Esophagus squamous epithelium (tissue), 5 donors: ENCODE data around the gene SCG3. TPM values are rescaled to one million over a fixed set of nuclear protein-coding genes. Genes with fewer than 3 reads are reported as not detected.

ENCODE experiments used
- DNase-seq: peaks from one replicate; lab custom pipeline; 2025; lab: John Stamatoyannopoulos, UW
- H3K27ac ChIP-seq, 4 donors: fragments of 200-600 bp; sonication (generic); one replicate each; pipeline ENCODE4 v1.5.1; 2016 to 2019; ENCODE audit warnings: mild to moderate bottlenecking in 1 of 4
- H3K27me3 ChIP-seq, 4 donors: fragments of 200-600 bp; sonication (generic); 1 replicate in 3 of 4; 2 replicates in 1 of 4; pipeline versions ENCODE4 v1.5.1 to v1.6.0; 2017 to 2021; ENCODE audit warnings: antibody characterized with exemption in 1 of 4
- H3K36me3 ChIP-seq, 3 donors: fragments of 200-600 bp; sonication (generic); one replicate each; pipeline ENCODE4 v1.5.1; 2016 to 2019
- H3K4me1 ChIP-seq, 3 donors: fragments of 200-600 bp; sonication (generic); one replicate each; pipeline ENCODE4 v1.5.1; 2017 to 2019
- H3K4me3 ChIP-seq, 4 donors: fragments of 200-600 bp; sonication (generic); 1 replicate in 3 of 4; 2 replicates in 1 of 4; pipeline ENCODE4 v1.5.1; 2016 to 2019; ENCODE audit warnings: mild to moderate bottlenecking in 2 of 4, moderate library complexity in 1 of 4
- H3K9me3 ChIP-seq, 3 donors: fragments of 200-600 bp; sonication (generic); one replicate each; pipeline ENCODE4 v1.5.1; 2016 to 2019
- CTCF ChIP-seq, 6 experiments: fragments of 450-650 bp in 4 of 6; fragments of 200-600 bp in 2 of 6; sonication (generic) in 2 of 6; IDR thresholded peaks; one replicate each; pipeline ENCODE4 v1.5.1; 2016 to 2019; ENCODE audit warnings: antibody characterized with exemption in 6 of 6, mild to moderate bottlenecking in 4 of 6, moderate library complexity in 4 of 6
- POLR2A ChIP-seq, 4 donors: fragments of 450-650 bp; IDR thresholded peaks; one replicate each; pipeline ENCODE4 v1.6.1; 2017; ENCODE audit warnings: antibody characterized with exemption in 4 of 4, mild to moderate bottlenecking in 4 of 4, moderate library complexity in 3 of 4
- WGBS, 2 donors: methylation state at CpG; one replicate each; pipeline ENCODE4 v1.1.5; 2018; 5-methylcytosine and 5-hydroxymethylcytosine counted together
- intact Hi-C: fragments of 100-400 bp; cut with DNase I; formaldehyde crosslinking; loops from one replicate; pipeline ENCODE4 v1.15.0; 2022
- total RNA-seq, 4 donors: library from RNA; depleted of rRNA; stranded (reverse); fragments of >200 nt; gene quantifications; one replicate each; pipeline ENCODE4 v1.1.0, GENCODE V29; 2016
- donor health status: DM: yes; HTN: yes; CAD: no.

SCG3 gene
- total RNA-seq, 4 donors from 2014 or later = 0.38 TPM; not detected in 3

GRCh38 chr15:51667478-51667877 is 13.8 kb upstream of the SCG3 start:
- Histone ChIP-seq H3K4me3 (no peak overlapping the region), H3K36me3 (no peaks in the 10 kb centered on the region), H3K9me3 (no peaks in the 10 kb centered on the region), H3K27me3 (peaks cover 0 to 11% (median 0%) of the 10 kb centered on the region in 4 donors), H3K4me1 (no peaks in the 10 kb centered on the region), H3K27ac (no peak overlapping the region)
- intact Hi-C loops = no loop called here
- WGBS, 2 donors = 46 to 55% methylated on average over 6 of the region's 6 CpGs
- TF ChIP-seq CTCF (IDR thresholded peaks at IDR 0.05) = no peak
- no peak for TF ChIP-seq POLR2A (IDR thresholded peaks at IDR 0.05)
- DNase-seq = no peak

DNA sequence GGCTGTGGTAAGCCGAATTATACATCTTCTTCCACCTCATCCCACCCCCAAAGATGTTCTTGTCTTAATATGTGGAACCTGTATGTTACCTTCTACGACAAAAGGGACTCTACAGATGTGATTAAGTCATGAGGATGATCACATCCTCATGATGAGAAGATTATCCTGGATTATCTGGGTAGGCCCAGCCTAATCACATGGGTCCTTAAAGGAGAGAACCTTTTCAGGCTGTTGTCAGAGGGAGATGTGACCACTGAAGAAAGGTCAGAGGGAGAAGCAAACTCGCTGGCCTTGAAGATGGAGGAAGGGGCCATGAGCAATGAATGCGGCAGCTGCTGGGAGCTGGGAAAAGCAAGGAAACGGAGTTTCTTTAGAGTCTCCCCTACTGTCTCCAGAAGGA is 12.9 kb upstream of the SCG3 start:
- H3K36me3 ChIP-seq = no peaks in the 10 kb centered on the region
- peaks cover 0 to 15% (median 0%) of the 10 kb centered on the region in 4 donors for H3K27me3 ChIP-seq
- intact Hi-C loops = no loop called here
- no peaks in the 10 kb centered on the region for H3K9me3 ChIP-seq
- DNase-seq = no peak
- TF ChIP-seq CTCF (IDR thresholded peaks at IDR 0.05) = no peak
- no peak for TF ChIP-seq POLR2A (IDR thresholded peaks at IDR 0.05)
- H3K27ac ChIP-seq = no peak overlapping the region
- no peaks in the 10 kb centered on the region for H3K4me1 ChIP-seq
- no peak overlapping the region for H3K4me3 ChIP-seq
- 82 to 86% methylated on average over 5 of the region's 5 CpGs for WGBS, 2 donors

GRCh38 chr15:51669381-51669780 is 11.9 kb upstream of the SCG3 start:
- Histone ChIP-seq H3K27ac (no peak overlapping the region), H3K4me1 (no peaks in the 10 kb centered on the region), H3K4me3 (no peak overlapping the region), H3K27me3 (peaks cover 0 to 16% (median 0%) of the 10 kb centered on the region in 4 donors), H3K36me3 (no peaks in the 10 kb centered on the region), H3K9me3 (no peaks in the 10 kb centered on the region)
- intact Hi-C loops = no loop called here
- WGBS, 2 donors = 45 to 52% methylated on average over 2 of the region's 2 CpGs
- no peak for TF ChIP-seq CTCF (IDR thresholded peaks at IDR 0.05)
- no peak for TF ChIP-seq POLR2A (IDR thresholded peaks at IDR 0.05)
- no peak for DNase-seq

- 24 to 37% methylated on average over 9 of the region's 9 CpGs for WGBS, 2 donors
- no peak overlapping the region for H3K4me3 ChIP-seq
- no peak overlapping the region for H3K27ac ChIP-seq
- no peaks in the 10 kb centered on the region for H3K36me3 ChIP-seq
- H3K4me1 ChIP-seq = no peaks in the 10 kb centered on the region
- no peaks in the 10 kb centered on the region for H3K9me3 ChIP-seq
- intact Hi-C loops = no loop called here
- H3K27me3 ChIP-seq = peaks cover 0 to 16% (median 0%) of the 10 kb centered on the region in 4 donors
- no peak for DNase-seq
- TF ChIP-seq POLR2A (IDR thresholded peaks at IDR 0.05) (no peak), CTCF (IDR thresholded peaks at IDR 0.05) (no peak)
Measured at GRCh38 chr15:51672155-51672687, 9.1 kb upstream of the SCG3 start.

DNA sequence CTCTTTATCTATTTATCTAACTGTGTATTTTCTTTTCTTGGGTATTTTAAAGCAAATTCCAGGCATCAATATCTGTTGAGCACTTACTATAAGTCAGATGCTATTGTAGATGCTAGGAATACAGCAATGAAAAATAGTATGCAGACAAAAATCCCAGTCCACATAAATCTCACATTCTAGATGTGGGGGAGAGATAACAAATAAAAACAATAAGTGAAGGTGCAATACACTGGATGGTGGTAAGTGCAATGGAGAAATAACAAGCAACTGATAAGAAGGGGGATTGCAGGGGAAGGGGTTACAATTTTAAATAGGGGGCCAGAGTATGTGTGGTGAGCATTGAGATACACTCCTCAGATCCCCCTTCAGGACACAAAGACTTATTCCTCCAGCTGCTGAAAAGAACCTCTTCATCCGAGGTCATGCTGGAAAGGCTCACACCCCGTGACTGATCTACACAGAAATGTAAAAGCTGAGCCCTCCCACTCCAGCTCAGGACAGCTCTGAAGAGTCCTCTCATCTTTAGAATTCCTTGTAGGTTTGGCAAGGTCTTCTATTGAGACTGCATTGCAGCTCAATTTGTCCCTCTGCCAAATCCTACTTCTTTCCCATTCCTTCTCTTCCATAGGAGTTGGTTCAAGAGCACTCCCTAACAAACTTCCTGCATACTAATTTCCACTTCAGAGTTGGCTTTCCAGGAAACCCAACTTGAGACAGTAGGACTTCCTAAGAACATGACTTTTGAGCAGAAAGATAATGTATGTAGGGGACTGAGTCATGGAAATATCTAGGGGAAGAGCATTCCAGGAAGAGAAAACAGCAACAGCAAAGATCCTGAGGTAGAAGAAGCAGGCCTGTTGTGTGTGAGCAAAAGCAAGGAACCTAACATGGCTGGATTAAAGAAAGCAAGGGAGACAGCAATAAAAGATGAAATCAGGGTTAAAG is 8.1 kb upstream of the SCG3 start:
- H3K4me3 ChIP-seq = no peak overlapping the region
- DNase-seq = no peak
- WGBS, 2 donors = 43 to 46% methylated on average over 2 of the region's 2 CpGs
- H3K4me1 ChIP-seq = no peaks in the 10 kb centered on the region
- no peaks in the 10 kb centered on the region for H3K36me3 ChIP-seq
- intact Hi-C loops = no loop called here
- TF ChIP-seq CTCF (IDR thresholded peaks at IDR 0.05) (no peak), POLR2A (IDR thresholded peaks at IDR 0.05) (no peak)
- H3K27me3 ChIP-seq = peaks cover 0 to 16% (median 0%) of the 10 kb centered on the region in 4 donors
- no peaks in the 10 kb centered on the region for H3K9me3 ChIP-seq
- no peak overlapping the region for H3K27ac ChIP-seq
